HAP-1 (cell line): Measurements from ENCODE around the gene POU6F1.
"Not testable (repeated sequence)": the region's sequence is repeated elsewhere in the genome, so short reads cannot be mapped to it uniquely, and the experiment has no call there.

Experiments used
- DNase-seq, 2 experiments: peaks; one replicate each; pipeline ENCODE4 v3.0.0-alpha.2; 2016 to 2020; ENCODE audit warnings: low spot score in 2 of 2
- H3K27me3 ChIP-seq: fragments of 250-450 bp; sonication (Bioruptor Pico); 2 replicates; pipeline ENCODE4 v1.5.1; 2020; ENCODE audit warnings: low read depth, mild to moderate bottlenecking, moderate library complexity
- H3K36me3 ChIP-seq: fragments of 250-450 bp; sonication (Bioruptor Pico); replicated peaks from 2 replicates; pipeline ENCODE4 v1.5.1; 2020; ENCODE audit warnings: mild to moderate bottlenecking
- H3K4me1 ChIP-seq: fragments of 250-450 bp; sonication (Bioruptor Pico); 2 replicates; pipeline ENCODE4 v1.5.1; 2020; ENCODE audit warnings: mild to moderate bottlenecking
- H3K4me3 ChIP-seq: fragments of 250-450 bp; sonication (Bioruptor Pico); 2 replicates; pipeline ENCODE4 v1.5.1; 2020; ENCODE audit warnings: mild to moderate bottlenecking, moderate library complexity
- H3K9me3 ChIP-seq: fragments of 250-450 bp; sonication (Bioruptor Pico); 2 replicates; pipeline ENCODE4 v1.5.1; 2020; ENCODE audit warnings: mild to moderate bottlenecking, moderate library complexity
- in situ Hi-C: fragments of 300-500 bp; cut with MboI; formaldehyde crosslinking; loops from 3 replicates; pipeline ENCODE4 v1.14.3; 2020; ENCODE audit warnings: low sequenced_read_pairs, inconsistent platforms, mixed read lengths

Gene POU6F1

GRCh38 chr12:51242120-51242519 is 24.3 kb upstream of the POU6F1 start:
- in situ Hi-C loops = no loop called here
- Histone ChIP-seq H3K4me3 (no peak overlapping the region), H3K9me3 (no peaks in the 10 kb centered on the region), H3K36me3 (peaks cover 41% of the 10 kb centered on the region), H3K27me3 (no peaks in the 10 kb centered on the region), H3K4me1 (peaks cover 10% of the 10 kb centered on the region)
- no peak for DNase-seq

GRCh38 chr12:51240971-51241370 is 23.1 kb upstream of the POU6F1 start:
- H3K4me1 ChIP-seq = peaks cover 10% of the 10 kb centered on the region
- peaks cover 38% of the 10 kb centered on the region for H3K36me3 ChIP-seq
- H3K4me3 ChIP-seq = no peak overlapping the region
- in situ Hi-C loops = no loop called here
- DNase-seq = no peak
- no peaks in the 10 kb centered on the region for H3K9me3 ChIP-seq
- no peaks in the 10 kb centered on the region for H3K27me3 ChIP-seq

- DNase-seq = peak; percentile 92 to 96
- Histone ChIP-seq H3K27me3 (no peaks in the 10 kb centered on the region), H3K36me3 (peaks cover 27% of the 10 kb centered on the region), H3K4me3 (peak within 1 kb of the TSS; percentile 100), H3K9me3 (no peaks in the 10 kb centered on the region), H3K4me1 (peaks cover 10% of the 10 kb centered on the region)
- in situ Hi-C loops = no loop called here
These were observed 20.9 kb upstream of the POU6F1 start, which contains the start of gene DAZAP2 for GRCh38 chr12:51238510-51239334. Gene DAZAP2 (plus strand): TSS chr12:51238826. CDS start chr12:51238908, 82 bp downstream.

- no peak for DNase-seq
- in situ Hi-C loops = no loop called here
These were observed 20.2 kb upstream of the POU6F1 start for GRCh38 chr12:51238037-51238509.

GRCh38 chr12:51234530-51234929 is 16.7 kb upstream of the POU6F1 start:
- Histone ChIP-seq H3K27me3 (no peaks in the 10 kb centered on the region), H3K36me3 (no peaks in the 10 kb centered on the region), H3K4me3 (no peak overlapping the region), H3K4me1 (peaks cover 5% of the 10 kb centered on the region), H3K9me3 (no peaks in the 10 kb centered on the region)
- no peak for DNase-seq
- in situ Hi-C loops = no loop called here

More at GRCh38 chr12:51238037-51238509, 20.2 kb upstream of the POU6F1 start:
- Histone ChIP-seq H3K9me3 (no peaks in the 10 kb centered on the region), H3K27me3 (no peaks in the 10 kb centered on the region), H3K4me1 (peaks cover 10% of the 10 kb centered on the region), H3K4me3 (peak overlapping the region; percentile 100), H3K36me3 (peaks cover 24% of the 10 kb centered on the region)

GRCh38 chr12:51232642-51233041 is 14.8 kb upstream of the POU6F1 start:
- Histone ChIP-seq H3K27me3 (no peaks in the 10 kb centered on the region), H3K36me3 (no peaks in the 10 kb centered on the region), H3K4me3 (no peak overlapping the region), H3K4me1 (no peaks in the 10 kb centered on the region), H3K9me3 (no peaks in the 10 kb centered on the region)
- no peak for DNase-seq
- in situ Hi-C loops = no loop called here

GRCh38 chr12:51229116-51229809 is 11.4 kb upstream of the POU6F1 start:
- in situ Hi-C loops = no loop called here
- no peaks in the 10 kb centered on the region for H3K9me3 ChIP-seq
- H3K27me3 ChIP-seq = no peaks in the 10 kb centered on the region
- no peak overlapping the region for H3K4me3 ChIP-seq
- no peaks in the 10 kb centered on the region for H3K4me1 ChIP-seq
- no peak for DNase-seq
- no peaks in the 10 kb centered on the region for H3K36me3 ChIP-seq

GRCh38 chr12:51227962-51228361 is 10.1 kb upstream of the POU6F1 start:
- no peaks in the 10 kb centered on the region for H3K27me3 ChIP-seq
- no peaks in the 10 kb centered on the region for H3K36me3 ChIP-seq
- no peak for DNase-seq
- in situ Hi-C loops = no loop called here
- no peak overlapping the region for H3K4me3 ChIP-seq
- no peaks in the 10 kb centered on the region for H3K9me3 ChIP-seq
- no peaks in the 10 kb centered on the region for H3K4me1 ChIP-seq

GRCh38 chr12:51227112-51227511 is 9.2 kb upstream of the POU6F1 start:
- H3K36me3 ChIP-seq, H3K4me1 ChIP-seq, H3K27me3 ChIP-seq, in situ Hi-C loops, H3K4me3 ChIP-seq, H3K9me3 ChIP-seq, DNase-seq: not testable (repeated sequence)

- DNase-seq = no peak
- Histone ChIP-seq H3K27me3 (no peaks in the 10 kb centered on the region), H3K4me3 (no peak overlapping the region), H3K9me3 (no peaks in the 10 kb centered on the region; the same call in 1 of the 2 replicates), H3K4me1 (no peaks in the 10 kb centered on the region), H3K36me3 (no peaks in the 10 kb centered on the region)
- in situ Hi-C loops = no loop called here
These were observed 7.9 kb upstream of the POU6F1 start for GRCh38 chr12:51225771-51226170.

GRCh38 chr12:51225234-51225633 is 7.4 kb upstream of the POU6F1 start:
- no peaks in the 10 kb centered on the region; the same call in 1 of the 2 replicates for H3K9me3 ChIP-seq
- H3K4me3 ChIP-seq = no peak overlapping the region
- in situ Hi-C loops = no loop called here
- no peaks in the 10 kb centered on the region for H3K4me1 ChIP-seq
- H3K27me3 ChIP-seq = no peaks in the 10 kb centered on the region
- DNase-seq = no peak
- no peaks in the 10 kb centered on the region for H3K36me3 ChIP-seq

- no peaks in the 10 kb centered on the region for H3K27me3 ChIP-seq
- DNase-seq = no peak
- H3K4me3 ChIP-seq = no peak overlapping the region
- H3K36me3 ChIP-seq = no peaks in the 10 kb centered on the region
- no peaks in the 10 kb centered on the region; the same call in 1 of the 2 replicates for H3K9me3 ChIP-seq
- in situ Hi-C loops = no loop called here
- no peaks in the 10 kb centered on the region for H3K4me1 ChIP-seq
These were observed 6.8 kb upstream of the POU6F1 start for GRCh38 chr12:51224625-51225024.

GRCh38 chr12:51222461-51222860 is 4.6 kb upstream of the POU6F1 start:
- H3K36me3 ChIP-seq = no peaks in the 10 kb centered on the region
- no peaks in the 10 kb centered on the region; the same call in 1 of the 2 replicates for H3K9me3 ChIP-seq
- H3K4me3 ChIP-seq = no peak overlapping the region
- DNase-seq = no peak
- H3K27me3 ChIP-seq = no peaks in the 10 kb centered on the region
- in situ Hi-C loops = no loop called here
- peaks cover 13% of the 10 kb centered on the region for H3K4me1 ChIP-seq

- H3K4me3 ChIP-seq, DNase-seq, H3K9me3 ChIP-seq, H3K27me3 ChIP-seq, in situ Hi-C loops, H3K36me3 ChIP-seq: not testable (repeated sequence)
- H3K4me1 ChIP-seq = peaks cover 16% of the 10 kb centered on the region
These were observed 2.0 kb upstream of the POU6F1 start for GRCh38 chr12:51219857-51220256.
